Liver (tissue), 3 donors: Measurements from ENCODE around the gene UNC5B.

ENCODE experiments used
- EGR1 ChIP-seq, 2 donors: IDR thresholded peaks; 2 replicates each; pipeline ENCODE4 v1.6.1; 2016 to 2018; ENCODE audit warnings: antibody characterized with exemption in 2 of 2, low read depth in 2 of 2
- FOXA1 ChIP-seq: IDR thresholded peaks from 2 replicates; pipeline ENCODE4 v1.6.1; 2016; ENCODE audit warnings: antibody characterized with exemption
- GABPA ChIP-seq, 2 donors: IDR thresholded peaks in 1 of 2; conservative IDR thresholded peaks in 1 of 2; 2 replicates each; pipeline ENCODE4 v1.6.1; 2016; ENCODE audit warnings: antibody characterized with exemption in 2 of 2, mild to moderate bottlenecking in 1 of 2, moderate library complexity in 1 of 2
- JUND ChIP-seq, 2 donors: IDR thresholded peaks; 2 replicates each; pipeline ENCODE4 v1.6.1; 2016; ENCODE audit warnings: antibody characterized with exemption in 2 of 2
- RAD21 ChIP-seq, 2 donors: IDR thresholded peaks; 2 replicates each; pipeline ENCODE4 v1.6.1; 2016; ENCODE audit warnings: antibody characterized with exemption in 2 of 2, mild to moderate bottlenecking in 2 of 2
- TF ChIP-seq, protein P1 (sequence below): fragments of 150-350 bp; IDR thresholded peaks from 2 replicates; pipeline ENCODE4 v1.5.1; 2017; ENCODE audit warnings: improper control_type of control experiment, low read depth, low read length; ENCODE audit not compliant: missing input control
- TF ChIP-seq, protein P2 (sequence below): IDR thresholded peaks from 2 replicates; pipeline ENCODE4 v1.6.1; 2016; ENCODE audit warnings: antibody characterized with exemption, mild to moderate bottlenecking
- TF ChIP-seq, protein P3 (sequence below): IDR thresholded peaks from 2 replicates; pipeline ENCODE4 v1.6.1; 2016; ENCODE audit warnings: antibody characterized with exemption
- TF ChIP-seq, protein P4 (sequence below): IDR thresholded peaks from 2 replicates; pipeline ENCODE4 v1.6.1; 2016; ENCODE audit warnings: antibody characterized with exemption
- donor health status: healthy.
- donor health status: healthy.

DNA sequence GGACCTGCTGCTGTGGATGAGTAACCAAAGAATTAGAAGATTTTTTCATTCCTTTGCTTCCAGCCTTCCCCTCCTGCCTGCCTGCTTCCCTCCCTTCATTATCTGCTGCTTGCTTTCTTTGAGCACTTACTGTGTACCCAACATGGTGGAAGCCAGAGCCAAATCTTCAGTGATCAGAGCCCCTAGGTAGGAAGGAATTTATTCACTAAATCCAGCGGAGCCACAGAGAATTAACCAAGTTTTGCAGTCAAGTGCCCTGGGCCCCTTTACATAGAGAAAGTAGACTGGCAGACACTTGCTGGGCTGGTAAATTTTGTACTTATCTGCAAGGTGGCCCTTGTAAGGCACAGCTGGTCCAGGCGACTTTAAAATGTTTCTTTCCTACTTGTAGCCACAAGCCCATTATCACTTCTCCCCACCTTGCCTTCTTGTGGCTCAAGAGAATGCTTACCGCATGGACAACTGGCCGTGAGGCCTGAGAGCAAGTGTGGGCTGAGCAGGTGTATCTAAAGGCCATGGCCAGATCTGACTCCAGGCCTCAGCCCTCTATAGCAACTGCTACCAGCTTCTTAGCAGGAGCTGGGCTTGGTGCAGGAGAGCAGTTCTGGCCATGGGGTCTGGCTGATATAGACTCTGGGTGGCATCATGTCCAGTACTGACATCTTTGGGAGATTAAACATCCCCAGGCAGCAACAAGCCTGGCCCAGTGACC is 11.1 kb downstream of the UNC5B start:
- TF ChIP-seq, protein P1, sequence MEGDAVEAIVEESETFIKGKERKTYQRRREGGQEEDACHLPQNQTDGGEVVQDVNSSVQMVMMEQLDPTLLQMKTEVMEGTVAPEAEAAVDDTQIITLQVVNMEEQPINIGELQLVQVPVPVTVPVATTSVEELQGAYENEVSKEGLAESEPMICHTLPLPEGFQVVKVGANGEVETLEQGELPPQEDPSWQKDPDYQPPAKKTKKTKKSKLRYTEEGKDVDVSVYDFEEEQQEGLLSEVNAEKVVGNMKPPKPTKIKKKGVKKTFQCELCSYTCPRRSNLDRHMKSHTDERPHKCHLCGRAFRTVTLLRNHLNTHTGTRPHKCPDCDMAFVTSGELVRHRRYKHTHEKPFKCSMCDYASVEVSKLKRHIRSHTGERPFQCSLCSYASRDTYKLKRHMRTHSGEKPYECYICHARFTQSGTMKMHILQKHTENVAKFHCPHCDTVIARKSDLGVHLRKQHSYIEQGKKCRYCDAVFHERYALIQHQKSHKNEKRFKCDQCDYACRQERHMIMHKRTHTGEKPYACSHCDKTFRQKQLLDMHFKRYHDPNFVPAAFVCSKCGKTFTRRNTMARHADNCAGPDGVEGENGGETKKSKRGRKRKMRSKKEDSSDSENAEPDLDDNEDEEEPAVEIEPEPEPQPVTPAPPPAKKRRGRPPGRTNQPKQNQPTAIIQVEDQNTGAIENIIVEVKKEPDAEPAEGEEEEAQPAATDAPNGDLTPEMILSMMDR = no peak
- TF ChIP-seq, protein P2, sequence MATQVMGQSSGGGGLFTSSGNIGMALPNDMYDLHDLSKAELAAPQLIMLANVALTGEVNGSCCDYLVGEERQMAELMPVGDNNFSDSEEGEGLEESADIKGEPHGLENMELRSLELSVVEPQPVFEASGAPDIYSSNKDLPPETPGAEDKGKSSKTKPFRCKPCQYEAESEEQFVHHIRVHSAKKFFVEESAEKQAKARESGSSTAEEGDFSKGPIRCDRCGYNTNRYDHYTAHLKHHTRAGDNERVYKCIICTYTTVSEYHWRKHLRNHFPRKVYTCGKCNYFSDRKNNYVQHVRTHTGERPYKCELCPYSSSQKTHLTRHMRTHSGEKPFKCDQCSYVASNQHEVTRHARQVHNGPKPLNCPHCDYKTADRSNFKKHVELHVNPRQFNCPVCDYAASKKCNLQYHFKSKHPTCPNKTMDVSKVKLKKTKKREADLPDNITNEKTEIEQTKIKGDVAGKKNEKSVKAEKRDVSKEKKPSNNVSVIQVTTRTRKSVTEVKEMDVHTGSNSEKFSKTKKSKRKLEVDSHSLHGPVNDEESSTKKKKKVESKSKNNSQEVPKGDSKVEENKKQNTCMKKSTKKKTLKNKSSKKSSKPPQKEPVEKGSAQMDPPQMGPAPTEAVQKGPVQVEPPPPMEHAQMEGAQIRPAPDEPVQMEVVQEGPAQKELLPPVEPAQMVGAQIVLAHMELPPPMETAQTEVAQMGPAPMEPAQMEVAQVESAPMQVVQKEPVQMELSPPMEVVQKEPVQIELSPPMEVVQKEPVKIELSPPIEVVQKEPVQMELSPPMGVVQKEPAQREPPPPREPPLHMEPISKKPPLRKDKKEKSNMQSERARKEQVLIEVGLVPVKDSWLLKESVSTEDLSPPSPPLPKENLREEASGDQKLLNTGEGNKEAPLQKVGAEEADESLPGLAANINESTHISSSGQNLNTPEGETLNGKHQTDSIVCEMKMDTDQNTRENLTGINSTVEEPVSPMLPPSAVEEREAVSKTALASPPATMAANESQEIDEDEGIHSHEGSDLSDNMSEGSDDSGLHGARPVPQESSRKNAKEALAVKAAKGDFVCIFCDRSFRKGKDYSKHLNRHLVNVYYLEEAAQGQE = no peak
- TF ChIP-seq RAD21 (IDR thresholded peaks at IDR 0.05) (no peak), JUND (IDR thresholded peaks at IDR 0.05) (no peak), EGR1 (IDR thresholded peaks at IDR 0.05; ENCODE audit: low read depth in 2 of 2) (no peak), FOXA1 (no peak), GABPA (IDR thresholded peaks at IDR 0.05 in 1 of 2, conservative IDR thresholded peaks at IDR 0.05 in 1 of 2) (no peak)
- TF ChIP-seq, protein P3, sequence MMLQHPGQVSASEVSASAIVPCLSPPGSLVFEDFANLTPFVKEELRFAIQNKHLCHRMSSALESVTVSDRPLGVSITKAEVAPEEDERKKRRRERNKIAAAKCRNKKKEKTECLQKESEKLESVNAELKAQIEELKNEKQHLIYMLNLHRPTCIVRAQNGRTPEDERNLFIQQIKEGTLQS = no peak
- TF ChIP-seq, protein P4, sequence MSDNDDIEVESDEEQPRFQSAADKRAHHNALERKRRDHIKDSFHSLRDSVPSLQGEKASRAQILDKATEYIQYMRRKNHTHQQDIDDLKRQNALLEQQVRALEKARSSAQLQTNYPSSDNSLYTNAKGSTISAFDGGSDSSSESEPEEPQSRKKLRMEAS = no peak
